Measurements from ENCODE around the gene DNAJC21. TPM values are rescaled to one million over a fixed set of nuclear protein-coding genes. Genes with fewer than 3 reads are reported as not detected.

Gene DNAJC21
- total RNA-seq, 1 experiment from 2014 or later = 34.7 TPM

DNA sequence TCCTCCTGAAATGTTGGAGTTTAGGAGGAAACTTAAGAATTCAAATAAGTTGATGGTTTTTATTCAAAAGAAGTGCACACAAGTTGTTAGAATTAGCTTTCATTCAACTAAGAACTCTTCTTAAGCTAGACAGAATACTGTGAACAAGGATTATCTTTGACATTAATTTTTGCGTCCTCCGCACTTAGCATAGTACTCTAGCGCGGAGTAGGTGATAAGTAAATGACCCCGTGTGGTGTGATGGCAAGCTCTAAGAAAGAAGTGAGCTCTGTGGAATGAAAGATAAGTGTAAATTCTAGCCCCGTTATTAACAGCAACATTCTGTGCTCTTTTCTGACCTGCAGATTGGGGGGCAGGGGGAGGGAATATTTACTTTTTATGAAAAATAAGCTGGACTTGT is 12.8 kb upstream of the DNAJC21 start:
- peak overlapping the region; percentile 77 for H3K4me2 ChIP-seq (ENCODE audit: low read length)
- no peak for TF ChIP-seq SIN3A (IDR thresholded peaks at IDR 0.05; ENCODE audit: low read depth)
- TF ChIP-seq, protein P1, sequence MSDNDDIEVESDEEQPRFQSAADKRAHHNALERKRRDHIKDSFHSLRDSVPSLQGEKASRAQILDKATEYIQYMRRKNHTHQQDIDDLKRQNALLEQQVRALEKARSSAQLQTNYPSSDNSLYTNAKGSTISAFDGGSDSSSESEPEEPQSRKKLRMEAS (IDR thresholded peaks at IDR 0.05) = no peak
- TF ChIP-seq, protein P2, sequence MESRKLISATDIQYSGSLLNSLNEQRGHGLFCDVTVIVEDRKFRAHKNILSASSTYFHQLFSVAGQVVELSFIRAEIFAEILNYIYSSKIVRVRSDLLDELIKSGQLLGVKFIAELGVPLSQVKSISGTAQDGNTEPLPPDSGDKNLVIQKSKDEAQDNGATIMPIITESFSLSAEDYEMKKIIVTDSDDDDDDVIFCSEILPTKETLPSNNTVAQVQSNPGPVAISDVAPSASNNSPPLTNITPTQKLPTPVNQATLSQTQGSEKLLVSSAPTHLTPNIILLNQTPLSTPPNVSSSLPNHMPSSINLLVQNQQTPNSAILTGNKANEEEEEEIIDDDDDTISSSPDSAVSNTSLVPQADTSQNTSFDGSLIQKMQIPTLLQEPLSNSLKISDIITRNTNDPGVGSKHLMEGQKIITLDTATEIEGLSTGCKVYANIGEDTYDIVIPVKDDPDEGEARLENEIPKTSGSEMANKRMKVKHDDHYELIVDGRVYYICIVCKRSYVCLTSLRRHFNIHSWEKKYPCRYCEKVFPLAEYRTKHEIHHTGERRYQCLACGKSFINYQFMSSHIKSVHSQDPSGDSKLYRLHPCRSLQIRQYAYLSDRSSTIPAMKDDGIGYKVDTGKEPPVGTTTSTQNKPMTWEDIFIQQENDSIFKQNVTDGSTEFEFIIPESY (IDR thresholded peaks at IDR 0.05; ENCODE audit: extremely low read depth, insufficient replicate concordance, low read length) = no peak
- no peak for TF ChIP-seq RAD21 (IDR thresholded peaks at IDR 0.05; ENCODE audit: low read depth)
- TF ChIP-seq EZH2 (IDR thresholded peaks at IDR 0.05) = no peak
- TF ChIP-seq, protein P3, sequence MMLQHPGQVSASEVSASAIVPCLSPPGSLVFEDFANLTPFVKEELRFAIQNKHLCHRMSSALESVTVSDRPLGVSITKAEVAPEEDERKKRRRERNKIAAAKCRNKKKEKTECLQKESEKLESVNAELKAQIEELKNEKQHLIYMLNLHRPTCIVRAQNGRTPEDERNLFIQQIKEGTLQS (IDR thresholded peaks at IDR 0.05) = no peak
- TF ChIP-seq, protein P4, sequence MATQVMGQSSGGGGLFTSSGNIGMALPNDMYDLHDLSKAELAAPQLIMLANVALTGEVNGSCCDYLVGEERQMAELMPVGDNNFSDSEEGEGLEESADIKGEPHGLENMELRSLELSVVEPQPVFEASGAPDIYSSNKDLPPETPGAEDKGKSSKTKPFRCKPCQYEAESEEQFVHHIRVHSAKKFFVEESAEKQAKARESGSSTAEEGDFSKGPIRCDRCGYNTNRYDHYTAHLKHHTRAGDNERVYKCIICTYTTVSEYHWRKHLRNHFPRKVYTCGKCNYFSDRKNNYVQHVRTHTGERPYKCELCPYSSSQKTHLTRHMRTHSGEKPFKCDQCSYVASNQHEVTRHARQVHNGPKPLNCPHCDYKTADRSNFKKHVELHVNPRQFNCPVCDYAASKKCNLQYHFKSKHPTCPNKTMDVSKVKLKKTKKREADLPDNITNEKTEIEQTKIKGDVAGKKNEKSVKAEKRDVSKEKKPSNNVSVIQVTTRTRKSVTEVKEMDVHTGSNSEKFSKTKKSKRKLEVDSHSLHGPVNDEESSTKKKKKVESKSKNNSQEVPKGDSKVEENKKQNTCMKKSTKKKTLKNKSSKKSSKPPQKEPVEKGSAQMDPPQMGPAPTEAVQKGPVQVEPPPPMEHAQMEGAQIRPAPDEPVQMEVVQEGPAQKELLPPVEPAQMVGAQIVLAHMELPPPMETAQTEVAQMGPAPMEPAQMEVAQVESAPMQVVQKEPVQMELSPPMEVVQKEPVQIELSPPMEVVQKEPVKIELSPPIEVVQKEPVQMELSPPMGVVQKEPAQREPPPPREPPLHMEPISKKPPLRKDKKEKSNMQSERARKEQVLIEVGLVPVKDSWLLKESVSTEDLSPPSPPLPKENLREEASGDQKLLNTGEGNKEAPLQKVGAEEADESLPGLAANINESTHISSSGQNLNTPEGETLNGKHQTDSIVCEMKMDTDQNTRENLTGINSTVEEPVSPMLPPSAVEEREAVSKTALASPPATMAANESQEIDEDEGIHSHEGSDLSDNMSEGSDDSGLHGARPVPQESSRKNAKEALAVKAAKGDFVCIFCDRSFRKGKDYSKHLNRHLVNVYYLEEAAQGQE (IDR thresholded peaks at IDR 0.05; ENCODE audit: low read depth) = no peak
- TF ChIP-seq EGR1 (IDR thresholded peaks at IDR 0.05; ENCODE audit: low read depth) = no peak
- TF ChIP-seq YY1 (IDR thresholded peaks at IDR 0.05; ENCODE audit: extremely low read depth, insufficient replicate concordance, low read depth, low read length) = no peak
- no peak for TF ChIP-seq CEBPB (IDR thresholded peaks at IDR 0.05; ENCODE audit: low read depth)
- no peak for TF ChIP-seq SRF (IDR thresholded peaks at IDR 0.05; ENCODE audit: low read depth)
- no peak for TF ChIP-seq FOSL1 (IDR thresholded peaks at IDR 0.05; ENCODE audit: low read depth)
- TF ChIP-seq, protein P5, sequence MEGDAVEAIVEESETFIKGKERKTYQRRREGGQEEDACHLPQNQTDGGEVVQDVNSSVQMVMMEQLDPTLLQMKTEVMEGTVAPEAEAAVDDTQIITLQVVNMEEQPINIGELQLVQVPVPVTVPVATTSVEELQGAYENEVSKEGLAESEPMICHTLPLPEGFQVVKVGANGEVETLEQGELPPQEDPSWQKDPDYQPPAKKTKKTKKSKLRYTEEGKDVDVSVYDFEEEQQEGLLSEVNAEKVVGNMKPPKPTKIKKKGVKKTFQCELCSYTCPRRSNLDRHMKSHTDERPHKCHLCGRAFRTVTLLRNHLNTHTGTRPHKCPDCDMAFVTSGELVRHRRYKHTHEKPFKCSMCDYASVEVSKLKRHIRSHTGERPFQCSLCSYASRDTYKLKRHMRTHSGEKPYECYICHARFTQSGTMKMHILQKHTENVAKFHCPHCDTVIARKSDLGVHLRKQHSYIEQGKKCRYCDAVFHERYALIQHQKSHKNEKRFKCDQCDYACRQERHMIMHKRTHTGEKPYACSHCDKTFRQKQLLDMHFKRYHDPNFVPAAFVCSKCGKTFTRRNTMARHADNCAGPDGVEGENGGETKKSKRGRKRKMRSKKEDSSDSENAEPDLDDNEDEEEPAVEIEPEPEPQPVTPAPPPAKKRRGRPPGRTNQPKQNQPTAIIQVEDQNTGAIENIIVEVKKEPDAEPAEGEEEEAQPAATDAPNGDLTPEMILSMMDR (IDR thresholded peaks at IDR 0.05 in 2 of 3, conservative IDR thresholded peaks at IDR 0.05 in 1 of 3; ENCODE audit: borderline replicate concordance in 1 of 3, insufficient read depth in 1 of 3, low read depth in 2 of 3, low read length in 2 of 3) = no peak
- no peak for TF ChIP-seq POLR2AphosphoS5 (IDR thresholded peaks at IDR 0.05; ENCODE audit: low read depth, low read length)
- ChIA-PET RAD21 (ENCODE audit: low non-redundant PET in 1 of 2, low total read pairs in 2 of 2, uncharacterized antibody in 2 of 2, unreplicated experiment in 2 of 2) (no interaction called here), POLR2A (no interaction called here), CTCF (interaction anchor here (0.7 kb wide), 1 partner anchor 87 kb away, joined by 3 read pairs; no protein-coding TSS in a partner anchor)
- peaks cover 23 to 32% of the 10 kb centered on the region in 2 experiments for H3K36me3 ChIP-seq (ENCODE audit: control insufficient read depth in 1 of 2, insufficient read depth in 2 of 2, low read length in 2 of 2)
- peak overlapping the region; percentile 97 for H3K9ac ChIP-seq (ENCODE audit: low read length)
- peak overlapping the region; percentile 81 for H3K27ac ChIP-seq (ENCODE audit: low read depth, low read length)
- H3K79me2 ChIP-seq (ENCODE audit: insufficient read depth, low read length) = peaks cover 95% of the 10 kb centered on the region
- no peak overlapping the region for H2AFZ ChIP-seq (ENCODE audit: low read depth, low read length, poor library complexity, severe bottlenecking)
- no peaks in the 10 kb centered on the region for H3K9me2 ChIP-seq (ENCODE audit: insufficient read depth)
- DNase-seq (ENCODE audit: low read depth, low spot score) = no peak
- peak overlapping the region; percentile 97 to 99 for H3K4me3 ChIP-seq (replicated peaks in 1 of 2; ENCODE audit: low read depth in 1 of 2, low read length in 2 of 2)
- intact Hi-C loops (cut with micrococcal nuclease) = no loop called here
- no peak for ATAC-seq
- H4K20me1 ChIP-seq (ENCODE audit: insufficient read depth) = peaks cover 20% of the 10 kb centered on the region; the same call in 1 of the 2 replicates
- H3K4me1 ChIP-seq (ENCODE audit: control insufficient read depth in 1 of 2, insufficient read depth in 2 of 2, low read length in 2 of 2) = peaks cover 15 to 33% of the 10 kb centered on the region in 2 experiments
- no TSS peak for BruUV-seq (replicated peaks)
- H3K9me3 ChIP-seq (ENCODE audit: control insufficient read depth in 1 of 2, insufficient read depth in 1 of 2, low read depth in 1 of 2, low read length in 2 of 2) = no peaks in the 10 kb centered on the region
- no peaks in the 10 kb centered on the region for H3K27me3 ChIP-seq (ENCODE audit: insufficient read depth, low read length)
